Measurements from ENCODE around the gene TTC31. TPM values are rescaled to one million over a fixed set of nuclear protein-coding genes. Genes with fewer than 3 reads are reported as not detected.

Gene TTC31
- total and polyA plus RNA-seq, 12 donors = 11.1 to 38.6 (median 20.9) TPM

- H3K36me3 ChIP-seq (replicated peaks in 1 of 2) = peaks cover 0 to 12% of the 10 kb centered on the region in 2 donors
- H3K27ac ChIP-seq = peak overlapping the region in 2 of 5 donors; percentile 50 to 83
- peak overlapping the region in 2 of 4 donors; percentile 5 to 68 for H3K4me3 ChIP-seq
- H3K9me3 ChIP-seq (replicated peaks in 1 of 3) = no peaks in the 10 kb centered on the region
- H3K4me1 ChIP-seq (replicated peaks in 1 of 2) = peaks cover 19 to 58% of the 10 kb centered on the region in 2 donors
- no peak for TF ChIP-seq CTCF (IDR thresholded peaks at IDR 0.05)
- intact Hi-C loops (cut with DNase I) = no loop called here
- H3K27me3 ChIP-seq = peaks cover 25% of the 10 kb centered on the region
- DNase-seq = no peak
- 61 to 75% (median 65%) methylated on average over 32 to 45 of the region's 45 CpGs for WGBS, 4 donors
These were observed 20.9 kb downstream of the TTC31 start for GRCh38 chr2:74503506-74504475.

- TF ChIP-seq POLR2A (IDR thresholded peaks at IDR 0.05) = no peak
- TF ChIP-seq CTCF (IDR thresholded peaks at IDR 0.05) = no peak
- no peak overlapping the region for H3K27ac ChIP-seq
- no peaks in the 10 kb centered on the region for H3K9me3 ChIP-seq (replicated peaks in 1 of 3)
- H3K27me3 ChIP-seq = peaks cover 17% of the 10 kb centered on the region
- H3K4me3 ChIP-seq = no peak overlapping the region
- peaks cover 19 to 50% of the 10 kb centered on the region in 2 donors for H3K4me1 ChIP-seq (replicated peaks in 1 of 2)
- no peak for DNase-seq
- intact Hi-C loops (cut with DNase I) = no loop called here
- WGBS, 4 donors = 94 to 100% (median 97%) methylated on average over 3 of the region's 3 CpGs
- peaks cover 0 to 12% of the 10 kb centered on the region in 2 donors for H3K36me3 ChIP-seq (replicated peaks in 1 of 2)
These were observed 21.7 kb downstream of the TTC31 start for GRCh38 chr2:74504591-74504990.

GRCh38 chr2:74505448-74506246 lies 22.8 kb downstream of the TTC31 start:
- intact Hi-C loops (cut with DNase I) = loop anchor here in 1 of 2 donors (2.0 kb wide), 1 partner anchor 23 kb away; the partner anchor contains the start of genes AUP1 and HTRA2
- 91 to 96% (median 95%) methylated on average over 14 of the region's 14 CpGs for whole genome bisulfite sequencing, 4 donors
- DNase-seq = no peak

More at GRCh38 chr2:74505448-74506246, 22.8 kb downstream of the TTC31 start:
- Histone ChIP-seq H3K4me1 (replicated peaks in 1 of 2) (peaks cover 19 to 50% of the 10 kb centered on the region in 2 donors), H3K9me3 (replicated peaks in 1 of 3) (no peaks in the 10 kb centered on the region), H3K27me3 (peaks cover 10% of the 10 kb centered on the region), H3K4me3 (peak overlapping the region in 1 of 4 donors; percentile 91), H3K27ac (no peak overlapping the region), H3K36me3 (replicated peaks in 1 of 2) (peaks cover 0 to 12% of the 10 kb centered on the region in 2 donors)
- no peak for TF ChIP-seq POLR2A (IDR thresholded peaks at IDR 0.05)
- TF ChIP-seq CTCF (IDR thresholded peaks at IDR 0.05) = no peak
